ENCODE results near the gene JMJD7. TPM values are rescaled to one million over a fixed set of nuclear protein-coding genes. Genes with fewer than 3 reads are reported as not detected.

Gene JMJD7
- total RNA-seq, 2 experiments from 2014 or later = 3.0 to 14.1 TPM

DNA sequence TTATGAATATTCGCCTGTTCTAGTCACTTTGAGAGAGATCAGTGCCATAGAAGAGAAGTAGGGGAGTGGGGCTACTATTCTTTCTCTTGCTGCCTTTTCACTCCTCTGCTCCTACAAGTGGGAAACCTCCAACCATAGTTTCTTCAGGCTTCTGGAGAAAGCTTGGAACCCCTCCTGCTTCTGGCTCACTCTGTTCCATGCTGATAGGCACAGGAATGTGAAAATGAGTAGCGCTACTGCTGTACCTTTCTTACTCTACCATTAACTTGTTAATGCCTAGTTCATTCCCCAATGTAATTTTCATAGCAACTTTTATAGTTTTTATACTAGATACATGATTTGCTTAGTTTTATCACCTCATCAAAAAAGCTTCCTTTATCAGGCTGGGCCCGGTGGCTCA is 26.7 kb upstream of the JMJD7 start:
- H2AFZ ChIP-seq (ENCODE audit: low read length) = no peak overlapping the region
- H3K79me2 ChIP-seq (ENCODE audit: insufficient read depth, low read depth, low read length) = no peaks in the 10 kb centered on the region
- H3K36me3 ChIP-seq (ENCODE audit: insufficient read depth, low read length) = peaks cover 19% of the 10 kb centered on the region
- H3K9me3 ChIP-seq (ENCODE audit: low read length) = peaks cover 16% of the 10 kb centered on the region
- intact Hi-C loops (cut with micrococcal nuclease; ENCODE audit: unreplicated experiment) = no loop called here
- no peak overlapping the region for H3K4me2 ChIP-seq (ENCODE audit: low read length)
- ChIA-PET CTCF (ENCODE audit: unreplicated experiment) (no interaction called here), POLR2A (interaction anchor here (1.0 kb wide), 1 partner anchor 28 kb away, joined by 3 read pairs; no protein-coding TSS in a partner anchor)
- DNase-seq (ENCODE audit: low spot score) = no peak
- no peaks in the 10 kb centered on the region for H4K20me1 ChIP-seq (ENCODE audit: insufficient read depth, low read length)
- TF ChIP-seq, protein P1, sequence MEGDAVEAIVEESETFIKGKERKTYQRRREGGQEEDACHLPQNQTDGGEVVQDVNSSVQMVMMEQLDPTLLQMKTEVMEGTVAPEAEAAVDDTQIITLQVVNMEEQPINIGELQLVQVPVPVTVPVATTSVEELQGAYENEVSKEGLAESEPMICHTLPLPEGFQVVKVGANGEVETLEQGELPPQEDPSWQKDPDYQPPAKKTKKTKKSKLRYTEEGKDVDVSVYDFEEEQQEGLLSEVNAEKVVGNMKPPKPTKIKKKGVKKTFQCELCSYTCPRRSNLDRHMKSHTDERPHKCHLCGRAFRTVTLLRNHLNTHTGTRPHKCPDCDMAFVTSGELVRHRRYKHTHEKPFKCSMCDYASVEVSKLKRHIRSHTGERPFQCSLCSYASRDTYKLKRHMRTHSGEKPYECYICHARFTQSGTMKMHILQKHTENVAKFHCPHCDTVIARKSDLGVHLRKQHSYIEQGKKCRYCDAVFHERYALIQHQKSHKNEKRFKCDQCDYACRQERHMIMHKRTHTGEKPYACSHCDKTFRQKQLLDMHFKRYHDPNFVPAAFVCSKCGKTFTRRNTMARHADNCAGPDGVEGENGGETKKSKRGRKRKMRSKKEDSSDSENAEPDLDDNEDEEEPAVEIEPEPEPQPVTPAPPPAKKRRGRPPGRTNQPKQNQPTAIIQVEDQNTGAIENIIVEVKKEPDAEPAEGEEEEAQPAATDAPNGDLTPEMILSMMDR (conservative IDR thresholded peaks at IDR 0.05; ENCODE audit: low read length) = no peak
- no peak for TF ChIP-seq EZH2phosphoT487 (IDR thresholded peaks at IDR 0.05; ENCODE audit: borderline replicate concordance, low read depth, low read length)
- BruUV-seq (replicated peaks) = no TSS peak
- peaks cover 11% of the 10 kb centered on the region for H3K4me1 ChIP-seq (ENCODE audit: insufficient read depth, low read length, poor library complexity, severe bottlenecking)
- no peak overlapping the region for H3K4me3 ChIP-seq (ENCODE audit: low read depth, low read length, poor library complexity, severe bottlenecking)
- H3K9me2 ChIP-seq (ENCODE audit: insufficient read depth, low read length) = no peaks in the 10 kb centered on the region
- no peak overlapping the region for H3K27ac ChIP-seq (ENCODE audit: low read depth, low read length, poor library complexity, severe bottlenecking)

DNA sequence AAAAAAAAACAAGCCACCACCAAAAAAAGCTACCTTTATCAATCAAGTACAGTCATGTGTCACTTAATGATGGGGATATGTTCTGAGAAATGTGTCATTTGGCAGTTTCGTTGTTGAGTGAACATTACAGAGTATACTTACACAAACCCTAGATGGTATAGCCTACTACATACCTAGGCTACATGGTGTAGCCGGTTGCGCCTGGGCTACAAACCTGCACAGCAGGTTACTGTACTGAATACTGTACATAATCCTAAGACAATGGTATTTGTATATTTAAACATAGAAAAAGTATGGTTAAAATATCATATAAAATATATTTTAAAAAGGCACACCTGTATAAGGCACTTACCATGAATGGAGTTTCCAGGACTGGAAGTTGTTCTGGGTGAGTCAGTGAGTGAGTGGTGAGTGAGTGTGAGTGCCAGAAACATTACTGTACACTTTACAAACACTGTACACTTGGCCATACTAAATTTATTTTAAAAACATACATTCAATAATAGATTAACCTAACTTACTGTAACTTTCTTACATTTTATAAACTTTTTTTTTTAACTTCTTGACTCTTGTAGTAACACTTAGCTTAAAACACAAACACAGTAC is 25.9 kb upstream of the JMJD7 start:
- no TSS peak for BruUV-seq (replicated peaks)
- Histone ChIP-seq H3K36me3 (ENCODE audit: insufficient read depth, low read length) (peaks cover 19% of the 10 kb centered on the region), H3K9me3 (ENCODE audit: low read length) (peaks cover 16% of the 10 kb centered on the region), H3K9me2 (ENCODE audit: insufficient read depth, low read length) (no peaks in the 10 kb centered on the region), H3K27ac (ENCODE audit: low read depth, low read length, poor library complexity, severe bottlenecking) (no peak overlapping the region), H3K79me2 (ENCODE audit: insufficient read depth, low read depth, low read length) (no peaks in the 10 kb centered on the region), H3K4me1 (ENCODE audit: insufficient read depth, low read length, poor library complexity, severe bottlenecking) (peaks cover 5% of the 10 kb centered on the region), H3K4me2 (ENCODE audit: low read length) (no peak overlapping the region), H3K4me3 (ENCODE audit: low read depth, low read length, poor library complexity, severe bottlenecking) (no peak overlapping the region), H2AFZ (ENCODE audit: low read length) (no peak overlapping the region), H4K20me1 (ENCODE audit: insufficient read depth, low read length) (no peaks in the 10 kb centered on the region)
- peak; percentile 81 for DNase-seq (ENCODE audit: low spot score)
- POLR2A ChIA-PET = interaction anchor here (0.6 to 1.1 kb wide), 4 partner anchors 15 to 33 kb away, joined by 3 to 5 read pairs (median 3); no protein-coding TSS in a partner anchor
- CTCF ChIA-PET (ENCODE audit: unreplicated experiment) = no interaction called here
- TF ChIP-seq, protein P1 (conservative IDR thresholded peaks at IDR 0.05; ENCODE audit: low read length) = no peak
- no peak for TF ChIP-seq EZH2phosphoT487 (IDR thresholded peaks at IDR 0.05; ENCODE audit: borderline replicate concordance, low read depth, low read length)
- intact Hi-C loops (cut with micrococcal nuclease; ENCODE audit: unreplicated experiment) = no loop called here

DNA sequence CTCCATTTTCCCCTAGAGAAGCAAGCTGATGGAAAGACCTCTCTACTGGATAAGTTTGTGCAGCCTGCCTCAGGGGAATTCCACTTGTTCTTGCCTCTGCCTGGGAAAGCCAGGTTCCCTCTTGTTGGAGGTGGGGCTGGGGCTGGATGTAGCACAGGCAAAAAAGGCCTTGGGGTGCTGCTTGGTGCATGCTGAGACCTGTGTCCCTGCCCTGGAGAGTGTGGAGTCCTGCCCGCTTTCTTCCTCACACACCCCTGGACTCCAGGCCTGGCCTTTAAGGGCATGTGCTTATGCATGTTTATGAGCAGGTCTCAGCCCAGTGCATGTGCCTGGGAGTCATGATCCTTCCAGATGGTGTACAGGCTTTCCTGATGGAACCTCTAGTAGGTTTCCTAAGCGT is 23.5 kb upstream of the JMJD7 start:
- Histone ChIP-seq H3K9me2 (ENCODE audit: insufficient read depth, low read length) (no peaks in the 10 kb centered on the region), H3K4me3 (ENCODE audit: low read depth, low read length, poor library complexity, severe bottlenecking) (no peak overlapping the region), H3K27ac (ENCODE audit: low read depth, low read length, poor library complexity, severe bottlenecking) (no peak overlapping the region), H3K79me2 (ENCODE audit: insufficient read depth, low read depth, low read length) (no peaks in the 10 kb centered on the region), H3K36me3 (ENCODE audit: insufficient read depth, low read length) (peaks cover 19% of the 10 kb centered on the region), H4K20me1 (ENCODE audit: insufficient read depth, low read length) (no peaks in the 10 kb centered on the region), H2AFZ (ENCODE audit: low read length) (no peak overlapping the region), H3K9me3 (ENCODE audit: low read length) (peaks cover 16% of the 10 kb centered on the region), H3K4me2 (ENCODE audit: low read length) (no peak overlapping the region), H3K4me1 (ENCODE audit: insufficient read depth, low read length, poor library complexity, severe bottlenecking) (peaks cover 2% of the 10 kb centered on the region)
- no peak for DNase-seq (ENCODE audit: low spot score)
- intact Hi-C loops (cut with micrococcal nuclease; ENCODE audit: unreplicated experiment) = no loop called here
- POLR2A ChIA-PET = no interaction called here
- BruUV-seq (replicated peaks) = no TSS peak
- TF ChIP-seq, protein P1 (conservative IDR thresholded peaks at IDR 0.05; ENCODE audit: low read length) = no peak
- no peak for TF ChIP-seq EZH2phosphoT487 (IDR thresholded peaks at IDR 0.05; ENCODE audit: borderline replicate concordance, low read depth, low read length)
- CTCF ChIA-PET (ENCODE audit: unreplicated experiment) = no interaction called here
